Adipose tissue (tissue), 3 donors: Measurements from ENCODE around the gene SLCO2A1. TPM values are rescaled to one million over a fixed set of nuclear protein-coding genes. Genes with fewer than 3 reads are reported as not detected.

Source experiments
- H3K27ac ChIP-seq: one replicate; pipeline ENCODE4 v1.5.1; 2013; ENCODE audit warnings: low read depth, low read length
- WGBS, 3 donors: extraction: QIAGEN DNeasy Blood & Tissue Kit; methylation state at CpG; one replicate each; pipeline ENCODE4 v1.1.7; 2013; 5-methylcytosine and 5-hydroxymethylcytosine counted together
- polyA plus RNA-seq, 3 donors: library from polyadenylated mRNA; stranded (reverse); fragments of 200-250 nt; gene quantifications; one replicate each; pipeline ENCODE4 v1.2.3, GENCODE V29; 2013
- donor health status: healthy with polysubstance abuse.
- donor health status: Bipolar disorder and iron deficiency.
- donor health status: healthy.

SLCO2A1 gene
- polyA plus RNA-seq, 3 donors, result 5.2 to 33.5 (median 6.3) TPM

DNA sequence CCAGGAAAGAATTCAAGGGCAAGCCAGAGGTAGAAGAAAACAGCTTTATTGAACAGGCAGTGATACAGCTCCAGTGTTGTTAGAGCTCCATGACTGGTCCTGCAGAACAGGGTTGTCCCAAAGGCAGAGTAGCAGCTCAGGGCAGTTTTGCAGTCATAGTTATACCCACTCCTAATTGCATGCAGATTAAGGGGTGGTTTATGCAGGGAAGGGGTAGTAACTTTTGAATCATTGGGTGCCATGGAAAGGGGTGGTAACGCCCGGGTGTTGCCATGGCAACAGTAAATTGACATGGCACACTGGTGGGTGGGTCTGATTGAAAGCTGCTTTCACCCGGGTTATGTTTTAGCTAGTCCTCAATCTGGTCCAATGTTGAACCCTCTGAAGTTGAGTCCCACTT, 124.3 kb downstream of the SLCO2A1 start:
- 78 to 81% (median 80%) methylated on average over 3 of the region's 3 CpGs for WGBS, 3 donors
- no peak overlapping the region for H3K27ac ChIP-seq

DNA sequence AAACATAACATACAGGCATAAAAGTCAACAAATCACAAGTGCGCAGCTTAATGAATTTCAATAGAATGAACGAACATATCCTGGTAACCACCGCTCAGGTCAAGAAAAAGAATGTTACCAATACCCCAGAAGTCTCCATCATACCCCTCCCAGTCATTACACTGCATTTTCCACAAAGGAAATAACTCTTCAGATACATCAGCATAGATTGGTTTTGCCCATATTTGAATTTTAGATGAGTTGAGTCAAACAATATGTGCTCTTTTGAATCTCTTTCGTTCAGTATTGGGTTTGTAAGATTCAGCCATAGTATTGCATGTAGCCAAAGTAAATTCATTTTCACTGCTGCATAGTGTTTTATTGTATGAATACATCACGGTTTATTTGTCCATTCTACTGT, 127.9 kb downstream of the SLCO2A1 start:
- WGBS, 3 donors, result 84 to 91% (median 85%) methylated on average over 5 of the region's 5 CpGs

DNA sequence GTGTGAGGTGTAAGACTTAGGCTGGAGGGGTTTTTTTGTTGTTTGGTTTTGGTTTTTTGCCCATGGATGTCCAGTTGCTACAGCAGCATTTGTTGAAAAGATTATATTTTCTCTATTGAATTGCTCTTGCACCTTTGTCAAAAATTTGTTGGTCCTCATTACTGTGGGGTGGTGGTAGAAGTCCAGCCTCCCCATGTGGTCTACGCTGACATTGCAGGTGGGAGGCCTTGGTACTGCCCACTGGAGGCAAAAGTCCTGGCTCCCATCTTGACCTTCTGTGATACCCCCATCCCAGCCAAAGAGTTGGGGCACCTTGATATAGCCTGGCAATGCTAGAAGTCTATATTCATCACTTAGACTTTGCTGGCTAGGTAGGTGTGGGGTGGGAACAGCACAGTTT, 128.6 kb downstream of the SLCO2A1 start:
- WGBS, 3 donors, result 87 to 96% (median 88%) methylated on average over 1 of the region's 1 CpG
- H3K27ac ChIP-seq, result no peak overlapping the region

More for the DNA sequence above, 127.9 kb downstream of the SLCO2A1 start:
- no peak overlapping the region for H3K27ac ChIP-seq

DNA sequence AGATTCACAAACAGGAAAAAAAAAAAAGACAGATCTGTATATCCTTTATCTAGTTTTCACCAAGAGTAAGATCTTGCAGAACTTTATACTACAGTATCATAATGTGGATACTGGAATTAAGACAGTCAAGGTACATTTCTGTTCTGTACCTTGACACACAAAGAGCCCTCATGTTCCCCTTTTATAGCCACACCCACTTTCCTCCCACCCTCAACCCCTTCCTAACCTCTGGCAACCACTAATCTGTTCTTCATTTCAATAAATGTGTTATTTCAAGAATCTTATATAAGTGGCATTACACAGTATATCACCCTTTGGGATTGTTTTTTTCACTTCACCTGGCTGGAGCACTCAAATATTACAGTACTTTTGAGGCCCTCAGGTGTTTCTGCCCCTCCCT, 130.4 kb downstream of the SLCO2A1 start:
- no peak overlapping the region for H3K27ac ChIP-seq

DNA sequence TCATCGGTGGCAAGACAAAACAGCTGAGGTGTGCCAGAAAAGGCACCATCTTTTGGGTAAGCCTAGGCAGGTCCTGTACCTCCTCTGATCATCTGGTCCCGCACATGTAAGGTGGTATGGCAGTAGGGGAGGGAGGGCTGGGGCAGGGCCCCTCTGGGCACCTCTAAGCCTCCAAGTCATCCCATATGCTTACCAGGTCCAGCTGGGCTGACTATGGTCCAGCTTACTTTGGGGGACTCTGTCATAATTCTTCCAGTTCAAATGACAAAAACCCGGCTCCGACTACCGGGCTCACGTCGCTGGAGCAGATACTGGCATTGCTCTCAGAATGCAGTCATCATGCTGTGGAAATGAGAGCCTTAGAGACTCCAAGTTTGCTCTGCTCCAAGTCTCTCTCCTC, 132.2 kb downstream of the SLCO2A1 start:
- WGBS, 3 donors, result 58 to 95% (median 67%) methylated on average over 7 of the region's 7 CpGs
- no peak overlapping the region for H3K27ac ChIP-seq

DNA sequence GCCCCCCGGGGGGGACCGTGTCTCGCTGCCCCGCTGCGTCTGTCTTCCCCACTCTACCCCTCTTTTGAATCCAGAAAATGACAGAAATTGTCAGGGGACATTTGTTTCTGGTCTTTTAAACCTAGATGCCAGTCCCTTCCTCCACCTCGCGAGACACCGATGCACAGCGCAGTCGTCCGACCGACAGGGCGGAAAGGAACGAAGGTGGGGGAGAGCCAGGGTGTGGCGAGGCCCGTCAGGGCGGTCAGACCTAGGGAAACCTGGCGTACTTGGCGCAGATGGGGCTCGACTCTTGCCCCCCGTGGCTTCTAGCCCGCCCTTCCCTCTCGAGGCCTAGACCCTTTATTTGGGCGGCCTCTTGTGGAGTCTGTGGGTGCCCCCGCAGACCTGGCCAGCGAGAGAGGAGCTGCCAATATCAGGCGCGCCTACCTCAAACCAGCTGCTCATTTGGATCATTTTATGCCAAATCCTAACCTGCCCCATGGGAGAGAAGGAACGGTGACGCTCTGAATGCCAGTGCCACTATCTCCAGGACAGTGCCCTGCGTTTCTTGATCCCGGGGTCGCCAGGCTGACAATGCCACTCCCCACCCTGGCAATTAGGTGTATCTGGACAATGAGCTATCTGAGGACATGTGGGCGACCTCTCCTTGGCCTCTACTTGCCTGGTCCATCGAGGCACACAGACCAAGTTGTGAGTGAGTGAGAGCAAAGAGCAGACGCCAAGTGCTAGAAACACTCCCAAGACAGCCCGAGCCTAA, 133.5 kb downstream of the SLCO2A1 start:
- no peak overlapping the region for H3K27ac ChIP-seq
- WGBS, 3 donors, result 16 to 18% (median 18%) methylated on average over 37 of the region's 37 CpGs

DNA sequence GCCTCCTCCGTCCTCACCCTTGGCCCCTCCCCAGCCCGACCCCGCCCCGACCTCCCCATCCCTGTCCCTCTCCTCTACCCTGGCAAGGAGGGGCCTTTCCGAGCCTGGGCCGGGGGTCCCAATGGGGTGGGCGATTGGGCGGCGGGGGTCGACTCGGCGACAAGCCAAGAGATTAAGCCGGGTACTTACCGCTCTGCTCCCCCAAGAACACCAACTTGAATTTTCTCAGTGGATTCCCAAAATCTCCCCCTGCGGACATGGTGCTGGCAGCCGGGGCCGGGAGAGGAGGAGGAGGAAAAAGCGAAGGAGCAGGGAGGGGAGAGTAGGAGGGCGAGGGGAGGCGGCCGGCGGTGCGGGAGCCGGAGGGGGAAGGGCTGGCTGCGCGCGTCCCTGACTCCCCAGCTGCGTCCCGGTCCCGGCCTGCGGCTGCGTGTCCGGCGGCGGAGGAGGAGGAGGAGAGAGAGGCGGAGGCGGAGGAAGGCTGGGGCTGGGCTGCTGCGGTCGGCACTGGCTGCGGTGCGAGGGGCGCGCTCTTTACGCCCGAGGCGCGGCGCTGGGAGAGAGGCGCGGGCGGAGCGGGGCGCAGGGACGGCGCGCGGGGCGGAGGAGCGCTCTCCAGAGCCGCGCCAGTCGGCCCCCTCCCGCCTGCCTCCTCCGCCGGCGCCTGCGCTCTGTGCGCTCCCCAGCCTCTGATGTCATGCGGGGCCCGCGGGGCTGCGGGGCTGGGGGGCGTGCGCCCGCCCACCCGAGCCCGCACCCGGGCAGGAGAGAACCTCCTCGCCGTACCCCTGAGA, 134.3 kb downstream of the SLCO2A1 start, which contains the start of gene RAB6B:
TSS of gene RAB6B (minus strand) at position 675 of the 794 bp plus-strand sequence. CDS start at position 259, 416 bp downstream.
- WGBS, 3 donors, result 0 to 1% (median 0%) methylated on average over 42 to 70 of the region's 80 CpGs
- no peak within 1 kb of the TSS for H3K27ac ChIP-seq

DNA sequence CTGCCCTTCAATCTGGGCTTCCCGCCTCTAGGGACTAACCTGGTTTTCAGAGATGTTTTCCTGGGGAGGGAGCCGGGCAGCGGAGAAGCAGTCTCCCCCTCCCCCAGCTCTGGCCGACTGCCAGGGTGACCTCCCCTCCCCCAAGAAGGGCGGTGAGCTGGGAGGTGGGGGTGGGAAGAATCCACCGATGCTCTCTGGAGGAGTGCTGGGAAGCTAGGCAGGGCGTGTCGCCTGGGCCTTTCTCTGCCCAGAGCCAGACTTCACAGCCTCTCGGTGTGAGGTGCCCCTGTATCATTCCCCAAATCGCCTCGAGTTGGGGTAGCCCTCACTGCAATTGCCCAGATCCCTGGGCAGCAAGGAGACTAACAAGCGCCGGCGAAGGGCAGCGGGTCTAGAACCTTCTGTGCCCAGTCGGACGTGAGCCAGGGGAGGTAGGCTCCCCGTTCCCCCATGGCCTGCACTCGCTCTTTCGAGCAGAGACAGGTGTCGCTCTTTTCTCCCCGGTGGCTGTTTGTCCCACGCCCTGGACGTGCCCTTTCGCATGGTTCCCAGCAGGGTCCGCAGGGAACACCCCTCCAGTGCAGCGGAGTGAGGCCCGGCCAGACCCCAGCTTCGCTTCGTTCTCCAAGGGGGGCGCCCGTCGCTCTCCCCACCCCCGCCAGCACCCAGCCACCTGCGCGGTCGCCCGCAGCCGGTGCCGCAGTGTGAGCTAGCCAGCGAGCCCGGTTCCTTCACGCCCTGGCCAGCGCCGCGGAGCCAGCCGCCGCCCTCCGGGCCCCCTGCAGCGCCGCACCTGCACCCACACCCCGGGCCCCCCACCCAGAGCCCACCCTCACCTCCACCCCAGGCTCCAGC, 135.1 kb downstream of the SLCO2A1 start:
- 14 to 22% (median 21%) methylated on average over 46 to 52 of the region's 52 CpGs for WGBS, 3 donors
- no peak overlapping the region for H3K27ac ChIP-seq

DNA sequence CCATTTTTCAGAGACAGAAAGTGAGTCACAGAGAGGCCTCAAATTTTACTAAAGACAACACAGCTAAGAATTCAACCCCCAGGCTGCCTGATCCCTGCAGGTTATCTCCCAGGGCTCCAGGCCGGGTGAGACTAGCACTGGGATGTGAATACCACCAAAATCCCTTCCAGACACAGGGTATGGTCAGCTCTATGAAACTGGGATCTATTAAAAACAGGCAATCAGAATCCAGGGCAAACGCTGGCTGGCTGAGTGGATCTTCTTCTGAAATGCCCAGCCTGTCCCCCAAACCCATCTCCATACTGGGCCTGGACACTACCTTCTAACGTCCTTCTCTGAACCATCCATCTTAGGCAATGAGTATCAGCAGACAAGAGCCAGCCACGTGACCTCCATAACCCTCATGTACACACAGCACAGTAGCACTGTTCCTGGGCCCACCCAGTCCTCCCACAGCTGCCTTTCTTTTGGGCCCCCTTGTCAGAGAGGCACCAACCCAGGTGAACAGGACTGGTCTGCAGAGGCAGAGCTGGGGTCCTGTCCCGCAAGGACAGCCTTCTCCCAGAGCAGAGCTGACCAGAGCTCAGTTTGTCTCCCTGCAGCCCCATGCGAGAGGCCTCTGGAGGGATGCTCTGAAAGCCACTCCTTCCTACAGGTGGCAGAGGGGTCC, 135.9 kb downstream of the SLCO2A1 start:
- WGBS, 3 donors, result 80 to 94% (median 93%) methylated on average over 6 of the region's 6 CpGs
- H3K27ac ChIP-seq, result no peak overlapping the region

DNA sequence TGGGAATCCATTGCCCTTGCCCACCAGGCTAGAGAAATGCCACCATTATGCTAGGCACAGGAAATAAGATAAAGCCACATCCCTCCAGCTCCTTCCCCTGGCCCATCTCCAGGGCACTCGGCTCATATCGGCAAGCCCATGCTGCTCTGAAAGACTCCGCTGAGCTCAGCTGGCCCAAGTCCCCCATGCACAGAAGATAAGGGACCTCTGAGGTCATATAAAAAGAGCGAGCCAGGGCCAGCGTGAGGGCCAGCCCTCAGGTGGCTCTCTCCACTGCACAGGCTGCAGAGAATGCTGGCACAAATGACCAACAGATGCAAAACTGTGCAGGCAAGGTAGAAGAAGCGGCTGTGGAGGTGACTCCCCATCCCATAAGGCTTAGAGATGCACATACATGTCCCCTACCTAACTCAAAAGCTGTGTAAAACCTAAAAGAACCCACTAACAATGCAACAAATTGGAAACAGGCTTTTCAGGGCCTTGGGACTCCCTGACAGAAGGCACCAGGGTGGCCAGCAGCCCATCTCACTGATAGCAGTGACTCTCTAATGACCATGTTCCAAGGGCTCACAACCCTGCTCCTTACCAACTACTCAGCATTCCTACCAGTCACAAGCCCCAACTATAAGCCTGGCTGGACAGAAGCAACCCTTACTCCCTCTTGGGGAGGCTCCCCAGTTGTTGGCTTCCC, 137.0 kb downstream of the SLCO2A1 start:
- 44 to 52% (median 47%) methylated on average over 6 of the region's 6 CpGs for WGBS, 3 donors
- no peak overlapping the region for H3K27ac ChIP-seq

DNA sequence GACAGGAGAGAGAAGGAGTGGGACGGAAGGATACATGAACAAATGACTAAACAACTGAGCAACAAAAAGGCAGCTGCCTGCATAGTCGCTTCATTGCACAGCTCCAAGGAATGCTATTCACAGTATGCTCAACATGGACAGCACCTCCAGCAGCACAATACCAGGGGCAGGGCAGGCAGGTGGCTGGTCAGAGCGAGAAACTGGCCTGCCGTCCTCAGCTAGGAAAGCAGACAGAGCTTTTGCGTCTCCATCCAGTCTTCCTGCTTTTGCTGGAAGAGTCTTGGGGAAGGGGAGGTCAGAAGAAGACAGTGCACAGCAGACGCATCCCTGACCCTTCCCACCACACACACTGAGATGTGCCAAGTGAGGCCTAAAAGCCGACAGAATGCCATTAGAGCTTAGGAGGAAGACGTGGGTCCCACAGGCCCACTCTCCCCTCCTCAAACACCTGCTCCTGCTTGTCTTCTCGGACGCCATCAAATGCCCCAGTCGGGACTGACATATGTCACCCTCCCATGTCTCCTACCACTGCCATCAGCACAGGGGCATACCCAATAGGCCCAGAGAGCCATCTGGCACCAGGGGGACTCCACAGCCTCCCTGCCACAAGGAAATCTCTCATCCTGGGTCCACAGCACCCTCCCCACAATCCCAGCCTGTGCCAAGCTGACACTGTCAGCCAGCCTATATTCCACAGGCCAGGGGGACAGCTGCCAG, 137.9 kb downstream of the SLCO2A1 start:
- H3K27ac ChIP-seq, result no peak overlapping the region
- 93 to 97% (median 96%) methylated on average over 11 of the region's 11 CpGs for WGBS, 3 donors

DNA sequence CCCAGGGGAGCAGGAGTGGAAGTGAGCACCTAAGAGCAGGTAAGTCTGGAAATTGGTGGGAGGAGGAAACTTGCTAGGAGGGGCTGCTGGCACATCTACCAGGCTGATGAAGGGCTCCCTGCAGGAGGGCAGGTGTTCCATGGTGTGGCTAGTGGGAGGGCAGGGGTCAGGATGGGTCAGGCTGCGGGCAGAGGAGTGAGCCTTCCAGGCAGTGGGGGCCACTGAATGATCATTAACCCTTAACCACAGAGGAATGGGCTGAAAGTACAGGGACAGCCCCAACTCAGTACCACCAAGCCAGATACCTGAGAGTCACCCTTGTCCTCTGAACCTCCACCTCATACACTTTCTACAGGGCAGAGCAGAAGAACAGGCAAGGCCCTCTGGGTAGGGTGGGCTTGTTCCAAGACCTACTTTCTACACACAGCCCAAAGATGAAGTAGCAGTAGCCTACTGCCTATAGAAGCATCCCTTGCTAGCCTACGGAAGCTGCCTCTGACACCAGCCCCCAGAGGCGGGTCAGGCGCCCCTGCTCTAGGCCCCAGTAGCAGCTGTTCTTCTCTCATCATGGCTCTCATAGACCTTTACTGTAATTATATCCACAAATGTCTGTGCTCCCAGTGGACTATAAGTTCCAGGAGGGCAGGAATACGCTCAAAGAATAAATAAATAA, 138.6 kb downstream of the SLCO2A1 start:
- no peak overlapping the region for H3K27ac ChIP-seq
- WGBS, 3 donors, result 85 to 99% (median 97%) methylated on average over 5 of the region's 5 CpGs

DNA sequence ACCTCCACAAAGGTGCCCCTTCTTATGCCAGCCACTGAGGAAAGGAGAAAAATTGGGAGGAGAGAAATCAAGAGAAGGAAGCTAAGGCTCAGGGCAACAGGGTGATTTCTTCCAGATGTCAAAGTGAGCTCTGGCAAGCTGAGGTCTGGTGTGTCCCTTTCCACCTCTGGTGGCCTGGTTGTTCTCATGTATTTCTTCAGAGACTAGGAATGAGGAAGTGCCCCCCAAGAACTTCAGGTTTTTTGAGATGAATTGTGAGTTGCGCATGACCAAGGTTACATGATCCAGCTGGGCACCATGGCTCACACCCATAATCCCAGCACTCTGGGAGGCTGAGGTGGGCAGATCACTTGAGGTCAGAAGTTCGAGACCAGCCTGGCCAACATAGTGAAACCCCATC, 139.7 kb downstream of the SLCO2A1 start:
- no peak overlapping the region for H3K27ac ChIP-seq
- 84 to 96% (median 92%) methylated on average over 2 of the region's 2 CpGs for WGBS, 3 donors

DNA sequence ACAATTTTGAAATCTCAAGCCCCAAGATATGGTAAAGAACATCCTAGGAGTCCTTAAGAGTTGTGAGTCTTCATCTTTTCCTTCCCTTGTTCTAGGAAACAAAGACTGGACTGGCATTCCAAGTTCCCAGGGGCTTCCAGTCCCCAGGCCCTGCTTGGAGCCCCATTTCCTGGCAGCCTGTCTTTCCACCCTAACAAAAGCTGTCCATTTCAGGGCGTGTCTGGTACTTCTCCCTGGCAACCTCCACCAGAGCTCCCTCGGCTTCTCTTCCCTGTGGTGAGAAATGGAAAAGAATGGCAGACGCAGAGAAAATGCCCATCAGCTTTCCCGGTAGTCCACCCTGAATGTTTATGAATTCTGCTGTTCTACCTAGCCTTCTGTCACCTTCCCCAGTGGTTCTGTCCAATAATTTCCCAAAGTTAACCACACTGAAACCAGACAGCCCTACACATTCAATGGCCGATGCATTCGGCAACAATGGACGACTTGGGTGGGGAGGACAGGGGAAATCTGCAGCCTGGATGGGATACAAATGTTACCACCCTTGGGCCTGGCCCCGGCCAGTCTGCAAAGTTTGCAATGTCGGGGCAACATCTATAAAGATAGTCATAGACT, 140.9 kb downstream of the SLCO2A1 start:
- 89 to 93% (median 93%) methylated on average over 9 of the region's 9 CpGs for WGBS, 3 donors
- no peak overlapping the region for H3K27ac ChIP-seq

DNA sequence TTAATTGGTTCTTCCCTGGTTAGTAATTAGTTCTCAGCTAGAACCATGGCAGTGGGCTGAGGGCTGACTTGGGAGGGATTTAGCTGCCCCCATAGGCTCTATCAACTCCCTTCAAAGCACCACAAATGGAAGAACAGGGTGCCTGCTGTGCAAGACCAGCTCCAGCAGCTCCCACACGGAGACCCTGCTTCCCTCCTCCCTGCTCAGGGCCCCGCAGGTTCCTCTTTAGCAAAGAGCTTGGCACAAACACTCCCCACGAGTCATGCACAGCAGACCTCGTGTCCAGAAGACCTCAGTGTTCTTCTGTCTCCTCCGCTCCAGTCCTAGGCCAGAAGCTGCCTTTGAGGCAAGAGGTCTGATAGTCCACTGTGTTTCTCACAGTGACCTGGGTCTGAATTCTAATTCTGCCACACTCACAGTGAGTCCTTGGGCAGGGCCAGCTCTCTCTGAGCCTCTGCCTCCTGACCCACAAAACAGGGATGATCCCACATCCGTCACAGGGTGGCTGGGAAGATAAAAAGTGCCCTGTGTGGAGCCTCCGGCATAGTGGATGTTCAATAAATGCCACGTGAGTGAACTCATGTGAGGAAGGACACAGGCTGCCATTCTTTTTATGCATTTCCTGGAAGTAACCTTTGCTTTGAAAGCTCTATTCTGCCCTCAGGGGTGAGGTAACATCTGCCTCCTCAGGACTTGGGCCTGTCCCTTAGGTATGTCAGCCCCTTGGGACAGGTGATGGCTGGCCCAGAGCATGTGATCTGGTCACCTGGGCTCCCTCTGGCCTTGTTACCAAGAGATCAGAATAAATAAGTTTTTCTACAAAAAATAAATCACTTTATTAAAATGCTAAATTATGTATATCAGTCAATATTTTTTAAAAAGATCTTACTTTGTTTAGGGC, 141.7 kb downstream of the SLCO2A1 start:
- no peak overlapping the region for H3K27ac ChIP-seq
- WGBS, 3 donors, result 49 to 75% (median 50%) methylated on average over 8 of the region's 8 CpGs
